ENCODE data around the gene UTP4. TPM values are rescaled to one million over a fixed set of nuclear protein-coding genes. Genes with fewer than 3 reads are reported as not detected.

Gene UTP4
- total and polyA plus RNA-seq, 2 of the 8 experiments (the other 6 are each of a cell fraction or from before 2014, with no cell fraction given) = 101 to 118 TPM

GRCh38 chr16:69108905-69109252 is 23.6 kb upstream of the UTP4 start (continued):
- TF ChIP-seq CHD7 (IDR thresholded peaks at IDR 0.05; ENCODE audit: insufficient replicate concordance, low read length) (no peak), SP2 (IDR thresholded peaks at IDR 0.05; ENCODE audit: low read length) (no peak), CREB1 (IDR thresholded peaks at IDR 0.05) (no peak), POLR2A (IDR thresholded peaks at IDR 0.05; ENCODE audit: control extremely low read depth in 1 of 2, low read depth in 2 of 2, low read length in 2 of 2) (no peak), JUND (IDR thresholded peaks at IDR 0.05; ENCODE audit: low read length) (no peak), EGR1 (IDR thresholded peaks at IDR 0.05; ENCODE audit: borderline replicate concordance, low read depth, low read length) (no peak), CTBP2 (IDR thresholded peaks at IDR 0.05; ENCODE audit: borderline replicate concordance, insufficient read depth, insufficient read length, low read length) (no peak), TBP (IDR thresholded peaks at IDR 0.05; ENCODE audit: low read depth, low read length) (no peak), TCF12 (IDR thresholded peaks at IDR 0.05; ENCODE audit: low read depth, low read length) (no peak), ZNF274 (IDR thresholded peaks at IDR 0.05; ENCODE audit: borderline replicate concordance, extremely low read depth, low read length) (no peak)
- TF ChIP-seq, protein P1, sequence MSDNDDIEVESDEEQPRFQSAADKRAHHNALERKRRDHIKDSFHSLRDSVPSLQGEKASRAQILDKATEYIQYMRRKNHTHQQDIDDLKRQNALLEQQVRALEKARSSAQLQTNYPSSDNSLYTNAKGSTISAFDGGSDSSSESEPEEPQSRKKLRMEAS (IDR thresholded peaks at IDR 0.05) = no peak
- TF ChIP-seq, protein P2, sequence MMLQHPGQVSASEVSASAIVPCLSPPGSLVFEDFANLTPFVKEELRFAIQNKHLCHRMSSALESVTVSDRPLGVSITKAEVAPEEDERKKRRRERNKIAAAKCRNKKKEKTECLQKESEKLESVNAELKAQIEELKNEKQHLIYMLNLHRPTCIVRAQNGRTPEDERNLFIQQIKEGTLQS (IDR thresholded peaks at IDR 0.05; ENCODE audit: insufficient read depth, low read depth, low read length) = no peak

Data from H1 (cell line).